D721Med (cell line): ENCODE results near the gene LINS1.

ENCODE experiments used
- DNase-seq: peaks from one replicate; pipeline ENCODE4 v3.0.0; 2011; ENCODE audit warnings: low spot score; ENCODE audit not compliant: insufficient read length
- FAIRE-seq: peaks from 2 replicates; lab custom pipeline; 2011; peaks lifted over from hg19 to GRCh38; lab: Jason Lieb, UNC
- CTCF ChIP-seq: IDR thresholded peaks from 2 replicates; pipeline ENCODE4 v1.5.1; 2012; ENCODE audit warnings: mild to moderate bottlenecking, control low read depth; ENCODE audit not compliant: insufficient read depth; ENCODE audit errors: missing control alignments

Gene LINS1

GRCh38 chr15:100571592-100572167 lies 30.3 kb downstream of the LINS1 start:
- no peak for FAIRE-seq
- DNase-seq: no peak
- no peak for TF ChIP-seq CTCF

- DNase-seq (no peak), FAIRE-seq (no peak)
- TF ChIP-seq CTCF: no peak
Measured at GRCh38 chr15:100570735-100571313, 31.2 kb downstream of the LINS1 start.

- FAIRE-seq: no peak
- DNase-seq: no peak
- TF ChIP-seq CTCF: no peak
Measured at GRCh38 chr15:100570275-100570674, 31.7 kb downstream of the LINS1 start.

GRCh38 chr15:100569391-100569790 lies 32.6 kb downstream of the LINS1 start:
- DNase-seq: no peak
- FAIRE-seq: no peak
- TF ChIP-seq CTCF: no peak

GRCh38 chr15:100566850-100567628 lies 34.9 kb downstream of the LINS1 start:
- DNase-seq (no peak), FAIRE-seq (no peak)
- no peak for TF ChIP-seq CTCF

- no peak for FAIRE-seq
- no peak for TF ChIP-seq CTCF
- no peak for DNase-seq
Measured at GRCh38 chr15:100565591-100565990, 36.4 kb downstream of the LINS1 start.

- no peak for DNase-seq
Measured at GRCh38 chr15:100560323-100560722, 41.7 kb downstream of the LINS1 start.

More at GRCh38 chr15:100560323-100560722, 41.7 kb downstream of the LINS1 start:
- no peak for TF ChIP-seq CTCF
- FAIRE-seq: no peak
